Stimulated activated effector memory CD8-positive, alpha-beta T cell treated with anti-CD3 and anti-CD28 coated beads, Interleukin-12 subunit alpha, Interleukin-12 subunit beta, amount 100 ng/mL, for 72 hours (primary cell): Measurements from ENCODE around the gene IFIH1.
A peak's percentile ranks its signal among the peaks of the same experiment; 100 is the strongest.

Source experiments
- ATAC-seq: fragments of 150-1000 bp; cut with Tn5 transposase; 2 replicates; pipeline ENCODE4 v1.10.0; 2021
- DNase-seq, 2 donors: peaks; one replicate each; pipeline ENCODE4 v3.0.0; 2021 to 2022; ENCODE audit warnings: low spot score in 2 of 2
- H3K27ac Mint-ChIP-seq: one replicate; pipeline ENCODE4 v1.8.0; 2022; ENCODE audit warnings: mild to moderate bottlenecking, mixed read lengths
- H3K36me3 Mint-ChIP-seq: one replicate; pipeline ENCODE4 v1.8.0; 2022; ENCODE audit warnings: mild to moderate bottlenecking, mixed read lengths
- H3K4me1 Mint-ChIP-seq: one replicate; pipeline ENCODE4 v1.8.0; 2022; ENCODE audit warnings: mixed read lengths
- H3K4me3 Mint-ChIP-seq: one replicate; pipeline ENCODE4 v1.8.0; 2022; ENCODE audit warnings: mild to moderate bottlenecking, mixed read lengths
- H3K9me3 Mint-ChIP-seq: one replicate; pipeline ENCODE4 v1.8.0; 2022; ENCODE audit warnings: mixed read lengths

IFIH1 gene

GRCh38 chr2:162293122-162293786 is 25.2 kb downstream of the IFIH1 start:
- DNase-seq (no peak), ATAC-seq (no peak)
- Mint-ChIP-seq H3K4me3 (no peak overlapping the region), H3K36me3 (peaks cover 14% of the 10 kb centered on the region), H3K27ac (no peak overlapping the region), H3K4me1 (peaks cover 2% of the 10 kb centered on the region), H3K9me3 (no peaks in the 10 kb centered on the region)

- Mint-ChIP-seq H3K4me3 (no peak overlapping the region), H3K27ac (no peak overlapping the region), H3K36me3 (peaks cover 25% of the 10 kb centered on the region), H3K9me3 (no peaks in the 10 kb centered on the region), H3K4me1 (peaks cover 5% of the 10 kb centered on the region)
- no peak for ATAC-seq
- DNase-seq: no peak
Observed at GRCh38 chr2:162291748-162292147, 26.7 kb downstream of the IFIH1 start.

GRCh38 chr2:162282765-162283425 is 35.6 kb downstream of the IFIH1 start:
- H3K27ac Mint-ChIP-seq: no peak overlapping the region
- no peaks in the 10 kb centered on the region for H3K9me3 Mint-ChIP-seq
- DNase-seq (no peak), ATAC-seq (no peak)
- H3K4me1 Mint-ChIP-seq: no peaks in the 10 kb centered on the region
- no peak overlapping the region for H3K4me3 Mint-ChIP-seq
- H3K36me3 Mint-ChIP-seq: peaks cover 91% of the 10 kb centered on the region

GRCh38 chr2:162280654-162281053 is 37.8 kb downstream of the IFIH1 start:
- DNase-seq (no peak), ATAC-seq (no peak)
- Mint-ChIP-seq H3K4me1 (no peaks in the 10 kb centered on the region), H3K36me3 (peaks cover 92% of the 10 kb centered on the region), H3K9me3 (no peaks in the 10 kb centered on the region), H3K4me3 (no peak overlapping the region), H3K27ac (no peak overlapping the region)

- DNase-seq (no peak), ATAC-seq (no peak)
- no peak overlapping the region for H3K27ac Mint-ChIP-seq
- H3K9me3 Mint-ChIP-seq: no peaks in the 10 kb centered on the region
- no peak overlapping the region for H3K4me3 Mint-ChIP-seq
- H3K4me1 Mint-ChIP-seq: no peaks in the 10 kb centered on the region
- H3K36me3 Mint-ChIP-seq: peaks cover 89% of the 10 kb centered on the region
Observed at GRCh38 chr2:162277381-162277780, 41.1 kb downstream of the IFIH1 start.

GRCh38 chr2:162267996-162268395 is 50.5 kb downstream of the IFIH1 start:
- no peak overlapping the region for H3K27ac Mint-ChIP-seq
- no peaks in the 10 kb centered on the region for H3K4me1 Mint-ChIP-seq
- no peak overlapping the region for H3K4me3 Mint-ChIP-seq
- ATAC-seq (no peak), DNase-seq (no peak)
- H3K9me3 Mint-ChIP-seq: no peaks in the 10 kb centered on the region
- peaks cover 45% of the 10 kb centered on the region for H3K36me3 Mint-ChIP-seq

- Mint-ChIP-seq H3K4me3 (no peak overlapping the region), H3K27ac (no peak overlapping the region)
Observed at GRCh38 chr2:162267496-162267895, 51.0 kb downstream of the IFIH1 start.

GRCh38 chr2:162266460-162266760 is 52.1 kb downstream of the IFIH1 start:
- Mint-ChIP-seq H3K4me3 (no peak overlapping the region), H3K36me3 (peaks cover 31% of the 10 kb centered on the region), H3K9me3 (no peaks in the 10 kb centered on the region), H3K4me1 (peaks cover 4% of the 10 kb centered on the region), H3K27ac (no peak overlapping the region)
- no peak for DNase-seq
- no peak for ATAC-seq

More at GRCh38 chr2:162267496-162267895, 51.0 kb downstream of the IFIH1 start:
- H3K36me3 Mint-ChIP-seq: peaks cover 41% of the 10 kb centered on the region
- H3K4me1 Mint-ChIP-seq: no peaks in the 10 kb centered on the region
- DNase-seq (no peak), ATAC-seq (no peak)
- no peaks in the 10 kb centered on the region for H3K9me3 Mint-ChIP-seq

GRCh38 chr2:162265666-162266459 is 52.6 kb downstream of the IFIH1 start:
- H3K9me3 Mint-ChIP-seq: no peaks in the 10 kb centered on the region

GRCh38 chr2:162261032-162261945 is 57.2 kb downstream of the IFIH1 start:
- Mint-ChIP-seq H3K27ac (no peak overlapping the region), H3K9me3 (no peaks in the 10 kb centered on the region)
- DNase-seq: no peak

More at GRCh38 chr2:162265666-162266459, 52.6 kb downstream of the IFIH1 start:
- H3K4me1 Mint-ChIP-seq: peaks cover 9% of the 10 kb centered on the region
- DNase-seq (no peak), ATAC-seq (no peak)
- H3K27ac Mint-ChIP-seq: no peak overlapping the region
- H3K36me3 Mint-ChIP-seq: peaks cover 25% of the 10 kb centered on the region
- no peak overlapping the region for H3K4me3 Mint-ChIP-seq

GRCh38 chr2:162258686-162259085 is 59.8 kb downstream of the IFIH1 start:
- no peaks in the 10 kb centered on the region for H3K9me3 Mint-ChIP-seq
- peaks cover 9% of the 10 kb centered on the region for H3K4me1 Mint-ChIP-seq
- H3K27ac Mint-ChIP-seq: no peak overlapping the region
- H3K36me3 Mint-ChIP-seq: no peaks in the 10 kb centered on the region
- no peak overlapping the region for H3K4me3 Mint-ChIP-seq
- DNase-seq (no peak), ATAC-seq (no peak)

More at GRCh38 chr2:162261032-162261945, 57.2 kb downstream of the IFIH1 start:
- Mint-ChIP-seq H3K36me3 (no peaks in the 10 kb centered on the region), H3K4me3 (no peak overlapping the region), H3K4me1 (peaks cover 9% of the 10 kb centered on the region)
- ATAC-seq: peak; percentile 80

- ATAC-seq (no peak), DNase-seq (no peak)
- H3K9me3 Mint-ChIP-seq: no peaks in the 10 kb centered on the region
- no peaks in the 10 kb centered on the region for H3K36me3 Mint-ChIP-seq
- H3K27ac Mint-ChIP-seq: no peak overlapping the region
- no peak overlapping the region for H3K4me3 Mint-ChIP-seq
- peaks cover 9% of the 10 kb centered on the region for H3K4me1 Mint-ChIP-seq
Observed at GRCh38 chr2:162258169-162258568, 60.3 kb downstream of the IFIH1 start.

- DNase-seq (no peak), ATAC-seq (no peak)
- Mint-ChIP-seq H3K4me3 (no peak overlapping the region), H3K36me3 (no peaks in the 10 kb centered on the region), H3K4me1 (peaks cover 9% of the 10 kb centered on the region), H3K27ac (no peak overlapping the region), H3K9me3 (no peaks in the 10 kb centered on the region)
Observed at GRCh38 chr2:162257425-162257824, 61.1 kb downstream of the IFIH1 start.

- Mint-ChIP-seq H3K36me3 (no peaks in the 10 kb centered on the region), H3K4me3 (no peak overlapping the region), H3K27ac (no peak overlapping the region), H3K9me3 (no peaks in the 10 kb centered on the region), H3K4me1 (peaks cover 7% of the 10 kb centered on the region)
- ATAC-seq: no peak
- no peak for DNase-seq
Observed at GRCh38 chr2:162256591-162256991, 61.9 kb downstream of the IFIH1 start.
